ENCODE results near the gene FAM98B.

Gene FAM98B

DNA sequence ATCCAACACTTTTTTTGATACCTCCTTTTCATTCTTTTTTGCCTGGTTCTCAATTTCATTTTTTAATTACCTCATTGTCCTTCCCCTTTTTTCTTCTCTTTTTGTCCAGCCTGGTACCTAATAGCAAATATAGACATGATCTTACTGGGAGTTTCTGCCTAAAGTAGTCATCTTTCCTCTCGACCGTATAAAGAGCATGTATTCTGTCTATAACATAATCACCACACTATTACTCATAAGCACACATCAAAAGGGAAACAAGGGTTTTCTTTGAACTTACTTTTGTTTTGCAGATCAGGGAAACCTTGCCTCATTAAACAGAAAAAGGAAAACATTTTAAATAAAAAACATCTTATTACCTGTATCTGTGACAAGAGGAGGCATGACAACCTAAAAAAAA lies 33.0 kb downstream of the FAM98B start:
- H3K36me3 ChIP-seq (replicated peaks), result no peaks in the 10 kb centered on the region
- in situ Hi-C loops (cut with HindIII; ENCODE audit: low pct_ligation_motif_present, low sequenced_read_pairs), result no loop called here
- DNase-seq, result no peak
- no peaks in the 10 kb centered on the region for H3K27me3 ChIP-seq (replicated peaks)
- TF ChIP-seq, protein P1, sequence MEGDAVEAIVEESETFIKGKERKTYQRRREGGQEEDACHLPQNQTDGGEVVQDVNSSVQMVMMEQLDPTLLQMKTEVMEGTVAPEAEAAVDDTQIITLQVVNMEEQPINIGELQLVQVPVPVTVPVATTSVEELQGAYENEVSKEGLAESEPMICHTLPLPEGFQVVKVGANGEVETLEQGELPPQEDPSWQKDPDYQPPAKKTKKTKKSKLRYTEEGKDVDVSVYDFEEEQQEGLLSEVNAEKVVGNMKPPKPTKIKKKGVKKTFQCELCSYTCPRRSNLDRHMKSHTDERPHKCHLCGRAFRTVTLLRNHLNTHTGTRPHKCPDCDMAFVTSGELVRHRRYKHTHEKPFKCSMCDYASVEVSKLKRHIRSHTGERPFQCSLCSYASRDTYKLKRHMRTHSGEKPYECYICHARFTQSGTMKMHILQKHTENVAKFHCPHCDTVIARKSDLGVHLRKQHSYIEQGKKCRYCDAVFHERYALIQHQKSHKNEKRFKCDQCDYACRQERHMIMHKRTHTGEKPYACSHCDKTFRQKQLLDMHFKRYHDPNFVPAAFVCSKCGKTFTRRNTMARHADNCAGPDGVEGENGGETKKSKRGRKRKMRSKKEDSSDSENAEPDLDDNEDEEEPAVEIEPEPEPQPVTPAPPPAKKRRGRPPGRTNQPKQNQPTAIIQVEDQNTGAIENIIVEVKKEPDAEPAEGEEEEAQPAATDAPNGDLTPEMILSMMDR (IDR thresholded peaks at IDR 0.05; ENCODE audit: low read depth, low read length, missing control alignments), result no peak
- H3K27ac ChIP-seq, result no peak overlapping the region
- H3K4me3 ChIP-seq (ENCODE audit: low read depth, low read length), result no peak overlapping the region

DNA sequence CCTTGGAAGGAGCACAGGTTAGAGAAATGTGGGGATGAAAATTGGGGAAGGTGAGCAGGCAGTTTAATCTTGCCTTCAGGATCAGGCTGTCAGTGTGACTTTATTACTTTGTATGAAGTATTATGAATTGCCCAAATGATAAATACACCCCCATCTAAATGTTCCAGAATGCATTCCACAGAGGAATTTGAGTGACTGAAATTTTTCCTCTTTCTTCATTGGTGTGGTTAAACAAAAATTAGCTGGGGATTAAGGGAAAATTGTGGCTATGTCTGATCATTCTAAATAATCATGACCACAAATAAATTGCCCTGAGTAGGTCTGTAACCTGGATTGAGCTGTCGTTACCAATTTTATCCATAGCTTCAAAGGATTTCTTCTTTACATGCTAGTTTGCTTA lies 33.5 kb downstream of the FAM98B start:
- in situ Hi-C loops (cut with HindIII; ENCODE audit: low pct_ligation_motif_present, low sequenced_read_pairs), result no loop called here
- Histone ChIP-seq H3K36me3 (replicated peaks) (no peaks in the 10 kb centered on the region), H3K27ac (no peak overlapping the region), H3K27me3 (replicated peaks) (no peaks in the 10 kb centered on the region), H3K4me3 (ENCODE audit: low read depth, low read length) (no peak overlapping the region)
- DNase-seq, result no peak
- TF ChIP-seq, protein P1 (IDR thresholded peaks at IDR 0.05; ENCODE audit: low read depth, low read length, missing control alignments), result no peak

- peak; percentile 7 for DNase-seq
- H3K27me3 ChIP-seq (replicated peaks), result no peaks in the 10 kb centered on the region
- peak overlapping the region; percentile 15 for H3K27ac ChIP-seq
- no peak overlapping the region for H3K4me3 ChIP-seq (ENCODE audit: low read depth, low read length)
- no peaks in the 10 kb centered on the region for H3K36me3 ChIP-seq (replicated peaks)
- TF ChIP-seq, protein P1 (IDR thresholded peaks at IDR 0.05; ENCODE audit: low read depth, low read length, missing control alignments), result no peak
- in situ Hi-C loops (cut with HindIII; ENCODE audit: low pct_ligation_motif_present, low sequenced_read_pairs), result no loop called here
Measured at GRCh38 chr15:38490242-38490922, 36.5 kb downstream of the FAM98B start.

GRCh38 chr15:38496151-38496550 lies 42.2 kb downstream of the FAM98B start:
- in situ Hi-C loops (cut with HindIII; ENCODE audit: low pct_ligation_motif_present, low sequenced_read_pairs), result no loop called here
- Histone ChIP-seq H3K36me3 (replicated peaks) (no peaks in the 10 kb centered on the region), H3K27ac (no peak overlapping the region), H3K27me3 (replicated peaks) (no peaks in the 10 kb centered on the region), H3K4me3 (ENCODE audit: low read depth, low read length) (no peak overlapping the region)
- TF ChIP-seq, protein P1 (IDR thresholded peaks at IDR 0.05; ENCODE audit: low read depth, low read length, missing control alignments), result no peak
- no peak for DNase-seq

GRCh38 chr15:38499651-38500050 lies 45.7 kb downstream of the FAM98B start:
- Histone ChIP-seq H3K36me3 (replicated peaks) (no peaks in the 10 kb centered on the region), H3K27ac (no peak overlapping the region), H3K4me3 (ENCODE audit: low read depth, low read length) (no peak overlapping the region), H3K27me3 (replicated peaks) (no peaks in the 10 kb centered on the region)
- in situ Hi-C loops (cut with HindIII; ENCODE audit: low pct_ligation_motif_present, low sequenced_read_pairs), result no loop called here
- TF ChIP-seq, protein P1 (IDR thresholded peaks at IDR 0.05; ENCODE audit: low read depth, low read length, missing control alignments), result no peak
- DNase-seq, result no peak

DNA sequence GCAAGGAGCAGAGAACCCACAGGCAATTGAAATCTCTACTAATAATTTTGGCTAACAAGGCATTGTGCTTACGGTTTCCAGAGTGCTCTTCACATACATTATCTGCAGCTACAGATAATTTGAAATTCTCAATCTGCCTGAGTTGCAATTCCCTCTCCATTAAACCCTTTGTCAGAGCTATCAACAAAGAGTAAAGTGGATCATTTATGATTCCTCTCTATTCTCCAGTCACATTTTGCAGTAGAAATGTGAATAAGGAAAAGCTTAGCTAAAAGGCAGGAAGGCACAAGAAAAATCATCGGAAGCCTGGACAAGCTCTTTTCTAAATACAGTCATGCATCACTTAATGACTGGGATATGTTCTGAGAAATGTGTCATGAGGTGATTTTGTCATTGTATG lies 49.6 kb downstream of the FAM98B start:
- H3K27me3 ChIP-seq (replicated peaks), result no peaks in the 10 kb centered on the region
- no peak overlapping the region for H3K27ac ChIP-seq
- TF ChIP-seq, protein P1 (IDR thresholded peaks at IDR 0.05; ENCODE audit: low read depth, low read length, missing control alignments), result no peak
- H3K36me3 ChIP-seq (replicated peaks), result no peaks in the 10 kb centered on the region
- no peak for DNase-seq
- in situ Hi-C loops (cut with HindIII; ENCODE audit: low pct_ligation_motif_present, low sequenced_read_pairs), result no loop called here
- no peak overlapping the region for H3K4me3 ChIP-seq (ENCODE audit: low read depth, low read length)
